HepG2 (cell line): ENCODE data around the gene MAVS. TPM values are rescaled to one million over a fixed set of nuclear protein-coding genes. Genes with fewer than 3 reads are reported as not detected.

Experiments
- CAMTA2 ChIP-seq: sonication (generic); formaldehyde crosslinking; IDR thresholded peaks from 2 replicates; pipeline ENCODE4 v1.4.0; 2020; ENCODE audit warnings: mild to moderate bottlenecking, missing genetic modification reagents, borderline replicate concordance
- ELF3 ChIP-seq: IDR thresholded peaks from 2 replicates; pipeline ENCODE4 v1.6.1; 2016; ENCODE audit warnings: missing genetic modification reagents, missing compliant biosample characterization
- FIP1L1 ChIP-seq: fragments of 200-400 bp; formaldehyde crosslinking; IDR thresholded peaks from 2 replicates; pipeline ENCODE4 v1.6.1; 2018; ENCODE audit warnings: low read depth, mild to moderate bottlenecking, low read length, moderate library complexity, borderline replicate concordance; ENCODE audit not compliant: insufficient read depth
- GATA4 ChIP-seq: sonication (generic); IDR thresholded peaks from 2 replicates; pipeline ENCODE4 v1.6.1; 2016; ENCODE audit warnings: antibody characterized with exemption, low read depth, borderline replicate concordance
- HMGXB3 ChIP-seq: sonication (generic); formaldehyde crosslinking; IDR thresholded peaks from 2 replicates; pipeline ENCODE4 v1.4.0; 2020; ENCODE audit warnings: missing genetic modification reagents, borderline replicate concordance
- KMT2B ChIP-seq: IDR thresholded peaks from 2 replicates; pipeline ENCODE4 v1.6.1; 2016; ENCODE audit warnings: missing genetic modification reagents, missing compliant biosample characterization
- MED8 ChIP-seq: sonication (generic); formaldehyde crosslinking; IDR thresholded peaks from 2 replicates; pipeline ENCODE4 v1.8.1; 2023; ENCODE audit warnings: mild to moderate bottlenecking, missing genetic modification reagents; ENCODE audit not compliant: insufficient replicate concordance
- MZF1 ChIP-seq: sonication (generic); formaldehyde crosslinking; IDR thresholded peaks from 2 replicates; pipeline ENCODE4 v1.8.1; 2023; ENCODE audit warnings: mild to moderate bottlenecking, missing genetic modification reagents, borderline replicate concordance
- NONO ChIP-seq, 2 experiments: fragments of 450-650 bp in 1 of 2; sonication (generic) in 1 of 2; formaldehyde crosslinking in 1 of 2; IDR thresholded peaks in 1 of 2; conservative IDR thresholded peaks in 1 of 2; 2 replicates each; pipeline versions ENCODE4 v1.6.1 to v1.8.0; 2017 to 2022; ENCODE audit warnings: mild to moderate bottlenecking in 1 of 2, missing genetic modification reagents in 1 of 2, moderate library complexity in 1 of 2
- PAWR ChIP-seq: sonication (generic); formaldehyde crosslinking; IDR thresholded peaks from 2 replicates; pipeline ENCODE4 v1.4.0; 2020; ENCODE audit warnings: missing genetic modification reagents, mild to moderate bottlenecking, borderline replicate concordance
- RAD51 ChIP-seq: fragments of 450-650 bp; IDR thresholded peaks from 2 replicates; pipeline ENCODE4 v1.6.1; 2016; ENCODE audit warnings: borderline replicate concordance
- SPEN ChIP-seq: sonication (generic); formaldehyde crosslinking; IDR thresholded peaks from 2 replicates; pipeline ENCODE4 v1.5.1; 2020; ENCODE audit warnings: low read depth, mild to moderate bottlenecking, missing genetic modification reagents
- TBP ChIP-seq: sonication (generic); formaldehyde crosslinking; IDR thresholded peaks from 2 replicates; pipeline ENCODE4 v1.5.0; 2020; ENCODE audit warnings: missing genetic modification reagents
- ZNF12 ChIP-seq: sonication (generic); formaldehyde crosslinking; IDR thresholded peaks from 2 replicates; pipeline ENCODE4 v1.5.0; 2020; ENCODE audit warnings: missing genetic modification reagents
- ZNF235 ChIP-seq: sonication (generic); formaldehyde crosslinking; IDR thresholded peaks from 2 replicates; pipeline ENCODE4 v1.8.1; 2023; ENCODE audit warnings: mild to moderate bottlenecking, missing genetic modification reagents, borderline replicate concordance
- ZNF674 ChIP-seq: sonication (generic); formaldehyde crosslinking; IDR thresholded peaks from 2 replicates; pipeline ENCODE4 v1.5.0; 2020; ENCODE audit warnings: low read depth, mild to moderate bottlenecking, missing genetic modification reagents
- ZNF7 ChIP-seq: IDR thresholded peaks from 2 replicates; pipeline ENCODE4 v1.6.1; 2016; ENCODE audit warnings: missing biosample characterization, missing genetic modification reagents
- ZNF724P ChIP-seq: sonication (generic); formaldehyde crosslinking; IDR thresholded peaks from 2 replicates; pipeline ENCODE4 v1.8.0; 2022; ENCODE audit warnings: missing genetic modification reagents, borderline replicate concordance
- ZNF773 ChIP-seq: sonication (generic); formaldehyde crosslinking; IDR thresholded peaks from 2 replicates; pipeline ENCODE4 v1.4.0; 2020; ENCODE audit warnings: missing genetic modification reagents, borderline replicate concordance
- polyA plus RNA-seq, 8 experiments: library from polyadenylated mRNA; depleted of rRNA in 3 of 8; stranded (reverse) in 7 of 8; unstranded in 1 of 8; fragments of >200 nt; fragmentation: Illumina TruSeq in 4 of 8; extraction: Trizol in 4 of 8; gene quantifications; 2 replicates each; pipeline versions ENCODE4 v1.2.1 to v1.2.3, GENCODE V29; 2011 to 2016; ENCODE audit warnings: low read depth in 4 of 8, missing spikeins in 1 of 8, mixed read lengths in 1 of 8; ENCODE audit not compliant: insufficient read depth in 1 of 8
- total RNA-seq, 5 experiments: library from RNA; depleted of rRNA; stranded (reverse); fragments of >200 nt; fragmentation: Illumina TruSeq; extraction: Trizol; gene quantifications; 2 replicates each; pipeline ENCODE4 v1.2.3, GENCODE V29; 2016; ENCODE audit warnings: low read depth in 1 of 5
- TF ChIP-seq, protein P1 (sequence below): sonication (generic); formaldehyde crosslinking; IDR thresholded peaks from 2 replicates; pipeline ENCODE4 v1.5.0; 2020; ENCODE audit warnings: missing genetic modification reagents
- TF ChIP-seq, protein P2 (sequence below): IDR thresholded peaks from 2 replicates; pipeline ENCODE4 v1.6.1; 2016; ENCODE audit warnings: missing genetic modification reagents, missing compliant biosample characterization

The MAVS gene
- total and polyA plus RNA-seq, 2 of the 13 experiments (the other 11 are each of a cell fraction or from before 2014, with no cell fraction given) = 27.3 to 36.6 TPM

DNA sequence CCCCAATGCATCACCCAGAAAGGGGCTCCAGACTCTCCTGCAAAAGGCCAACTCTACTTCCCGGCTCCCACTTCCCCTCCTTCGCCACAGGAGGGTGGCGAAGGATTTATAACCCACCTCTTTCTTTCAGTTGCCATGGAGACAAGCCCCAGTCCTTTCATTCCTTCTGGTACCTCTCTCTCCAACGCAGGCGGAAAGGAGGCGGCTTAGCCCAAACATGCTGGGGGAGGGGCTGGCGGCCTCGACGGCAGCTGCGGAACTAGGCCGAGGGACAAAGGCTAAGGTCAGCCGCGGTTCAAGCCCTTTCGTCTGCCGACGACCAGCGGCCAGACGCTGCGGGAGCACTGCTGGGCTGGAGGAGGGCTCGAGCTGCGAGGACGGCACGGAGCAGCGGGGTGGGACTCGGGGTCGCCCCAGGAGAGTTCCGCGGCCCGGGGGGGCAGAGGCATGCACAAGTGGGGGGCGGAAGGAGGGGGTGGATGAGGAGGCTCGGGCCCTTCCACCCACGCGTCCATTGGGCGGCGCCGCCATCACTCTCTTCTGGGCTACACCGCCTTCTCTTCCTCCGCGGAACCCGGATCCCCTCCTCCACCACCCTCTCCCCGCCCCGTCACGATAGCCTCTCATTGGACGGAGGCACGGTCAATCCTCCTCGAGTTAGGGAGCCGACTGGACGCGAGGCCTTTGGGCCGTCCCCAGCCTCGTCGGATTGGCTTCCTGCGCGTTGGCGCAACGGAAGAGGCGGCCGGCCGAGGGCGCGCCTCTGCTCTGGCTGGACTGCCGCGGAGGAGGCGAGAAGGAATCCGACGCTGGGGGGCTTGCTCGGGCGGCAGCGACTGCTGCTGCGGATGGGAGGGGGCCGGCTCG lies 42.2 kb downstream of the MAVS start, which contains the start of gene PANK2 (continued):
- TF ChIP-seq HMGXB3 (CRISPR knock-in tag) (peak; percentile 71), MED8 (CRISPR knock-in tag) (peak; percentile 80), PAWR (CRISPR knock-in tag) (peak; percentile 81), SPEN (CRISPR knock-in tag) (peak; percentile 92), ZNF674 (CRISPR knock-in tag) (peak; percentile 80; the same call in 1 of the 2 replicates), FIP1L1 (0 out of 2 replicates have a peak, but pooled peaks have one; percentile 29), GATA4 (peak; percentile 69; the same call in 1 of the 2 replicates), ZNF12 (CRISPR knock-in tag) (0 out of 2 replicates have a peak, but pooled peaks have one; percentile 56), ZNF724P (CRISPR knock-in tag) (no peak; the same call in 1 of the 2 replicates), MZF1 (peak; percentile 92; the same call in 1 of the 2 replicates), CAMTA2 (CRISPR knock-in tag) (no peak; the same call in none of the 2 replicates), ZNF7 (CRISPR knock-in tag) (no peak), RAD51 (no peak), TBP (CRISPR knock-in tag) (no peak), ZNF235 (CRISPR knock-in tag) (no peak; the same call in 1 of the 2 replicates), NONO (IDR thresholded peaks at IDR 0.05) (no peak), NONO (CRISPR knock-in tag; conservative IDR thresholded peaks at IDR 0.05) (peak; percentile 98), KMT2B (CRISPR knock-in tag) (peak; percentile 94), ZNF773 (no peak), ELF3 (CRISPR knock-in tag) (peak; percentile 35)
- TF ChIP-seq, protein P1, sequence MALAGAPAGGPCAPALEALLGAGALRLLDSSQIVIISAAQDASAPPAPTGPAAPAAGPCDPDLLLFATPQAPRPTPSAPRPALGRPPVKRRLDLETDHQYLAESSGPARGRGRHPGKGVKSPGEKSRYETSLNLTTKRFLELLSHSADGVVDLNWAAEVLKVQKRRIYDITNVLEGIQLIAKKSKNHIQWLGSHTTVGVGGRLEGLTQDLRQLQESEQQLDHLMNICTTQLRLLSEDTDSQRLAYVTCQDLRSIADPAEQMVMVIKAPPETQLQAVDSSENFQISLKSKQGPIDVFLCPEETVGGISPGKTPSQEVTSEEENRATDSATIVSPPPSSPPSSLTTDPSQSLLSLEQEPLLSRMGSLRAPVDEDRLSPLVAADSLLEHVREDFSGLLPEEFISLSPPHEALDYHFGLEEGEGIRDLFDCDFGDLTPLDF (CRISPR knock-in tag) = peak; percentile 83; the same call in 1 of the 2 replicates
- TF ChIP-seq, protein P2, sequence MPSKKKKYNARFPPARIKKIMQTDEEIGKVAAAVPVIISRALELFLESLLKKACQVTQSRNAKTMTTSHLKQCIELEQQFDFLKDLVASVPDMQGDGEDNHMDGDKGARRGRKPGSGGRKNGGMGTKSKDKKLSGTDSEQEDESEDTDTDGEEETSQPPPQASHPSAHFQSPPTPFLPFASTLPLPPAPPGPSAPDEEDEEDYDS (CRISPR knock-in tag) = peak; percentile 94
